ENCODE measurements around the gene C11orf97.

- TF ChIP-seq CTCF (IDR thresholded peaks at IDR 0.05; ENCODE audit: low read depth, low read length, poor library complexity, severe bottlenecking) (peak; percentile 32), EZH2phosphoT487 (IDR thresholded peaks at IDR 0.05; ENCODE audit: borderline replicate concordance, low read length) (no peak)
These were observed 9.4 kb downstream of the C11orf97 start for GRCh38 chr11:94521684-94522083.
